ENCODE measurements around the gene C4orf50.

GRCh38 chr4:5905714-5906113, 112.5 kb downstream of the C4orf50 start:
- TF ChIP-seq CREB1 (IDR thresholded peaks at IDR 0.05; ENCODE audit: low read depth) (no peak), ESRRA (IDR thresholded peaks at IDR 0.05; ENCODE audit: low read length) (no peak), REST (IDR thresholded peaks at IDR 0.05; ENCODE audit: low read depth, low read length) (no peak), CEBPB (IDR thresholded peaks at IDR 0.05; ENCODE audit: borderline replicate concordance in 1 of 2, low read depth in 2 of 2, low read length in 2 of 2) (no peak), CBX5 (IDR thresholded peaks at IDR 0.05; ENCODE audit: low read depth) (no peak), STAT3 (IDR thresholded peaks at IDR 0.05; ENCODE audit: low read depth, low read length) (no peak), CTCF (IDR thresholded peaks at IDR 0.05 in 2 of 3, conservative IDR thresholded peaks at IDR 0.05 in 1 of 3; ENCODE audit: control insufficient read depth in 2 of 3, extremely low read depth in 1 of 3, insufficient read depth in 1 of 3, low read depth in 3 of 3, low read length in 3 of 3) (no peak), EZH2 (IDR thresholded peaks at IDR 0.05; ENCODE audit: borderline replicate concordance, control insufficient read depth, low read depth, low read length) (no peak), JUND (IDR thresholded peaks at IDR 0.05; ENCODE audit: low read depth, low read length) (no peak), ATF3 (IDR thresholded peaks at IDR 0.05; ENCODE audit: borderline replicate concordance, extremely low read depth, low read depth, low read length) (no peak), KDM1A (IDR thresholded peaks at IDR 0.05; ENCODE audit: borderline replicate concordance) (no peak)

Measured in GM12878 (cell line).